ENCODE measurements around the gene PNMA1.

- TF ChIP-seq CTCF (conservative IDR thresholded peaks at IDR 0.05; ENCODE audit: low read length) (no peak), EZH2phosphoT487 (IDR thresholded peaks at IDR 0.05; ENCODE audit: borderline replicate concordance, low read depth, low read length) (no peak)
Measured at GRCh38 chr14:73729556-73730265, 15.5 kb upstream of the PNMA1 start.
